GM12892 (cell line): ENCODE measurements around the gene PGLYRP1.

ENCODE experiments used
- DNase-seq: peaks from one replicate; pipeline ENCODE4 v3.0.0; 2011; ENCODE audit not compliant: insufficient read length
- FAIRE-seq: peaks from 2 replicates; lab custom pipeline; 2011; peaks lifted over from hg19 to GRCh38; lab: Jason Lieb, UNC
- POLR2A ChIP-seq: IDR thresholded peaks from 2 replicates; pipeline ENCODE4 v1.6.1; 2011; ENCODE audit warnings: low read depth, low read length, control low read depth
- POLR2AphosphoS5 ChIP-seq: IDR thresholded peaks from 2 replicates; pipeline ENCODE4 v1.6.1; 2011; ENCODE audit warnings: low read depth, low read length, control low read depth
- TAF1 ChIP-seq: IDR thresholded peaks from 2 replicates; pipeline ENCODE4 v1.6.1; 2011; ENCODE audit warnings: low read depth, mild to moderate bottlenecking, control low read depth, low read length, borderline replicate concordance

PGLYRP1 gene

GRCh38 chr19:45972081-45972946, 50.5 kb downstream of the PGLYRP1 start:
- peak; percentile 64 for FAIRE-seq
- no peak for TF ChIP-seq TAF1
- TF ChIP-seq POLR2A, result no peak
- TF ChIP-seq POLR2AphosphoS5, result no peak
- DNase-seq, result no peak

- TF ChIP-seq POLR2A, result no peak
- TF ChIP-seq POLR2AphosphoS5, result no peak
- no peak for TF ChIP-seq TAF1
- no peak for DNase-seq
- FAIRE-seq, result no peak
These were observed 51.5 kb downstream of the PGLYRP1 start for GRCh38 chr19:45971260-45971902.

GRCh38 chr19:45969676-45970075, 53.2 kb downstream of the PGLYRP1 start:
- DNase-seq (no peak), FAIRE-seq (no peak)
- TF ChIP-seq TAF1 (no peak), POLR2A (no peak), POLR2AphosphoS5 (no peak)
